A673 (cell line): ENCODE results near the gene MGST2. TPM values are rescaled to one million over a fixed set of nuclear protein-coding genes. Genes with fewer than 3 reads are reported as not detected.

Source experiments
- BruUV-seq: library from RNA; stranded (reverse); fragments of 400-500 nt; replicated peaks from 2 replicates; lab custom pipeline; 2021; lab: Mats Ljungman, UMichigan
- CTCF ChIA-PET: fragments of 300-600 bp; sonication (Branson Sonifier 250); formaldehyde crosslinking; loops from one replicate; lab custom pipeline; 2022; ENCODE audit warnings: antibody characterized with exemption; lab: Charles Lee
- POLR2A ChIA-PET: fragments of 300-600 bp; sonication (Branson Sonifier 250); formaldehyde crosslinking; loops from one replicate; lab custom pipeline; 2022; ENCODE audit warnings: antibody characterized with exemption; ENCODE audit not compliant: low non-redundant PET; lab: Charles Lee
- DNase-seq: peaks from one replicate; pipeline ENCODE4 v3.0.0-alpha.2; 2015; ENCODE audit warnings: low spot score
- H3K27ac ChIP-seq: fragments of 200-600 bp; sonication (generic); 2 replicates; pipeline ENCODE4 v1.5.1; 2016; ENCODE audit warnings: mixed run types, low read depth, mild to moderate bottlenecking, mixed read lengths, antibody characterized with exemption, low read length; ENCODE audit not compliant: poor library complexity, severe bottlenecking
- H3K27me3 ChIP-seq: fragments of 200-600 bp; sonication (generic); replicated peaks from 2 replicates; pipeline ENCODE4 v1.6.1; 2017; ENCODE audit warnings: mixed run types, low read depth, mild to moderate bottlenecking, mixed read lengths, antibody characterized with exemption, low read length; ENCODE audit not compliant: insufficient read depth, poor library complexity
- H3K36me3 ChIP-seq: fragments of 200-600 bp; sonication (generic); 2 replicates; pipeline ENCODE4 v1.6.1; 2016; ENCODE audit warnings: mixed run types, mild to moderate bottlenecking, mixed read lengths, antibody characterized with exemption, low read length; ENCODE audit not compliant: insufficient read depth, poor library complexity, severe bottlenecking
- H3K4me1 ChIP-seq: fragments of 200-600 bp; sonication (generic); 2 replicates; pipeline ENCODE4 v1.6.1; 2017; ENCODE audit warnings: mixed run types, mild to moderate bottlenecking, mixed read lengths, antibody characterized with exemption, low read length; ENCODE audit not compliant: insufficient read depth, poor library complexity, severe bottlenecking
- H3K4me3 ChIP-seq: fragments of 200-600 bp; sonication (generic); 2 replicates; pipeline ENCODE4 v1.5.1; 2016; ENCODE audit warnings: low read depth, mixed run types, mild to moderate bottlenecking, mixed read lengths, low read length; ENCODE audit not compliant: poor library complexity, severe bottlenecking
- H3K9me3 ChIP-seq: fragments of 200-600 bp; sonication (generic); 2 replicates; pipeline ENCODE4 v1.6.1; 2016; ENCODE audit warnings: mixed run types, low read depth, mild to moderate bottlenecking, mixed read lengths, antibody characterized with exemption, low read length; ENCODE audit not compliant: poor library complexity, severe bottlenecking
- CTCF ChIP-seq: fragments of 300-800, 200-600 bp; sonication (generic); conservative IDR thresholded peaks from 2 replicates; pipeline ENCODE4 v1.5.1; 2017; ENCODE audit warnings: low read depth, mild to moderate bottlenecking, antibody characterized with exemption, low read length, moderate library complexity, mixed read lengths
- EZH2 ChIP-seq: fragments of 200-600 bp; sonication (generic); IDR thresholded peaks from 2 replicates; pipeline ENCODE4 v1.6.1; 2017; ENCODE audit warnings: borderline replicate concordance, low read depth, mild to moderate bottlenecking, mixed read lengths, antibody characterized with exemption, low read length; ENCODE audit not compliant: poor library complexity, severe bottlenecking
- intact Hi-C: fragments of 100-400 bp; cut with micrococcal nuclease; formaldehyde crosslinking; loops from one replicate; pipeline ENCODE4 v1.10.0; 2022; ENCODE audit not compliant: unreplicated experiment
- total RNA-seq: library from RNA; stranded (reverse); gene quantifications from 2 replicates; pipeline ENCODE4 v1.2.3, GENCODE V29; 2021

Gene MGST2
- total RNA-seq, 1 experiment from 2014 or later = 7.0 TPM

GRCh38 chr4:139736661-139737060 lies 71.0 kb downstream of the MGST2 start:
- intact Hi-C loops = loop anchor here (5.0 to 10.0 kb wide), 3 partner anchors 276 to 618 kb away; no protein-coding TSS in a partner anchor
- Histone ChIP-seq H3K4me1 (peaks cover 17% of the 10 kb centered on the region), H3K27ac (no peak overlapping the region), H3K27me3 (no peaks in the 10 kb centered on the region), H3K4me3 (no peak overlapping the region), H3K9me3 (no peaks in the 10 kb centered on the region), H3K36me3 (no peaks in the 10 kb centered on the region)
- no peak for DNase-seq
- no TSS peak for BruUV-seq
- TF ChIP-seq CTCF (no peak), EZH2 (no peak)
- ChIA-PET CTCF (no interaction called here), POLR2A (no interaction called here)

DNA sequence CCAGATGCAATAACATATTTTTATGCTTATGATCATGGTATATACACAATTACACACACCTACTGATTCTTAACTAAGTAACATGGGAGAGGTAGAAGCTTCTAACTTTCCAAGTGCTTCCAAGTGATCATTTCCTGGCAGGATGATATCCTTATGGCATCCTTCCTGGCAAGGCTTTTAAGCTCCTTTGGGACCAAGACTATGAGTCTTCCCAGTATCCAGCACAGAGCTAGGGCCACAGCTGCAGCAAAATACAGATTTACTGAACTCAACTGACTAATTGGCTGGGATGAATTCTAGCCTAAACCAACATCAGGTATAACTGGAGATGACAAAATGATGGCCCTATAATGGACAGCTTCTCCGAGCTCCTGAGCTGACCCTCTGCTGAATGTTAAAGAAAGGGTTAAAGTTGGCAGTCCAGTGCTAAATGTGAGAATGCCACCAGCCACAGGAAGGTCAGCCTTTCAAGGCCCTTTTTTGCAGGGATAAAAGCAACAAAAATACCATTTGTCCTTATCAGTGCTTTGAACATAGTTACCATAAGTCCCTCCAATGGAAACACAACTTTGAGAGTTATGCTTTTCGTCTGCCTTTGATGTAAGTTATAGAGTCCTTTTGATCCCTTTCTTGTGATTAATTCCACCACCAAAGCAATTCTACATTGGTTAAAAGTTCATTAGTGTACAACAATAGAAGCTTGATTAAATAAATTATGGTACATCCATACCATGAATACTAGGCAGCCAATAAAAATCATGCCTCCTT lies 73.4 kb downstream of the MGST2 start:
- H3K4me1 ChIP-seq = peaks cover 17% of the 10 kb centered on the region
- ChIA-PET CTCF (interaction anchor here (0.7 kb wide), 1 partner anchor 273 kb away, joined by 6 read pairs; no protein-coding TSS in a partner anchor), POLR2A (interaction anchor here (0.6 kb wide), 1 partner anchor 154 kb away, joined by 13 read pairs; no protein-coding TSS in a partner anchor)
- BruUV-seq = no TSS peak
- H3K4me3 ChIP-seq = no peak overlapping the region
- no peak overlapping the region for H3K27ac ChIP-seq
- intact Hi-C loops = loop anchor here (5.0 to 10.0 kb wide), 3 partner anchors 273 to 616 kb away; no protein-coding TSS in a partner anchor
- no peak for DNase-seq
- no peak for TF ChIP-seq EZH2
- TF ChIP-seq CTCF = no peak
- no peaks in the 10 kb centered on the region for H3K36me3 ChIP-seq
- no peaks in the 10 kb centered on the region for H3K9me3 ChIP-seq
- no peaks in the 10 kb centered on the region for H3K27me3 ChIP-seq

- no TSS peak for BruUV-seq
- intact Hi-C loops = no loop called here
- Histone ChIP-seq H3K27ac (no peak overlapping the region), H3K4me3 (no peak overlapping the region), H3K27me3 (no peaks in the 10 kb centered on the region), H3K4me1 (peaks cover 8% of the 10 kb centered on the region), H3K9me3 (no peaks in the 10 kb centered on the region), H3K36me3 (no peaks in the 10 kb centered on the region)
- no peak for TF ChIP-seq EZH2
- no peak for TF ChIP-seq CTCF
- DNase-seq = no peak
- CTCF ChIA-PET = no interaction called here
- POLR2A ChIA-PET = no interaction called here
These were observed 74.5 kb downstream of the MGST2 start for GRCh38 chr4:139740121-139740520.
